SK-N-SH treated with all-trans-retinoic acid at 6 μM for 48 hours (cell line): ENCODE data around the gene FBXO8.
A peak's percentile ranks its signal among the peaks of the same experiment; 100 is the strongest.

Source experiments
- ATAC-seq: fragments of 200-7000 bp; cut with Tn5 transposase; 3 replicates; pipeline ENCODE4 v1.9.1; 2020; ENCODE audit warnings: mild to moderate bottlenecking, moderate library complexity
- ARNTL ChIP-seq: fragments of 450-650 bp; formaldehyde crosslinking; IDR thresholded peaks from 2 replicates; pipeline ENCODE4 v1.5.0; 2020; ENCODE audit warnings: low read depth, mild to moderate bottlenecking, moderate library complexity, borderline replicate concordance
- CSRNP3 ChIP-seq: fragments of 250-450 bp; sonication (Bioruptor Pico); IDR thresholded peaks from 2 replicates; pipeline ENCODE4 v1.5.1; 2021; ENCODE audit warnings: mild to moderate bottlenecking, moderate library complexity
- ISL1 ChIP-seq: fragments of 250-450 bp; sonication (Bioruptor Pico); IDR thresholded peaks from 2 replicates; pipeline ENCODE4 v2.1.2; 2022; ENCODE audit warnings: mild to moderate bottlenecking, moderate library complexity
- OSR1 ChIP-seq: fragments of 250-450 bp; sonication (Bioruptor Pico); IDR thresholded peaks from 2 replicates; pipeline ENCODE4 v1.8.0; 2022; ENCODE audit warnings: moderate library complexity, mild to moderate bottlenecking, inconsistent platforms
- PPARA ChIP-seq: fragments of 250-450 bp; sonication (Bioruptor Pico); IDR thresholded peaks from 2 replicates; pipeline ENCODE4 v1.5.0; 2020; ENCODE audit warnings: mild to moderate bottlenecking, borderline replicate concordance
- RARB ChIP-seq: fragments of 250-450 bp; sonication (Bioruptor Pico); IDR thresholded peaks from 2 replicates; pipeline ENCODE4 v1.8.0; 2021; ENCODE audit warnings: mild to moderate bottlenecking, moderate library complexity
- TCF4 ChIP-seq: fragments of 250-450 bp; sonication (Bioruptor Pico); IDR thresholded peaks from 2 replicates; pipeline ENCODE4 v1.8.0; 2021; ENCODE audit warnings: mild to moderate bottlenecking, moderate library complexity, borderline replicate concordance
- ZC3H10 ChIP-seq: fragments of 250-450 bp; sonication (Bioruptor Pico); IDR thresholded peaks from 2 replicates; pipeline ENCODE4 v1.5.1; 2021; ENCODE audit warnings: mild to moderate bottlenecking, moderate library complexity
- ZFP3 ChIP-seq: fragments of 250-450 bp; sonication (Bioruptor Pico); IDR thresholded peaks from 2 replicates; pipeline ENCODE4 v1.5.0; 2020; ENCODE audit warnings: mild to moderate bottlenecking, moderate library complexity
- ZFP30 ChIP-seq: fragments of 450-650 bp; formaldehyde crosslinking; IDR thresholded peaks from 2 replicates; pipeline ENCODE4 v1.5.0; 2022; ENCODE audit warnings: mild to moderate bottlenecking, moderate library complexity
- ZNF565 ChIP-seq: fragments of 450-650 bp; formaldehyde crosslinking; conservative IDR thresholded peaks from 2 replicates; pipeline ENCODE4 v1.5.0; 2020; ENCODE audit warnings: low read depth, mild to moderate bottlenecking, moderate library complexity
- ZNF70 ChIP-seq: fragments of 450-650 bp; formaldehyde crosslinking; IDR thresholded peaks from 2 replicates; pipeline ENCODE4 v1.5.0; 2020; ENCODE audit warnings: mild to moderate bottlenecking, moderate library complexity
- TF ChIP-seq, protein P1 (sequence below): fragments of 250-450 bp; sonication (Bioruptor Pico); IDR thresholded peaks from 2 replicates; pipeline ENCODE4 v1.8.0; 2020; ENCODE audit warnings: mild to moderate bottlenecking, moderate library complexity, borderline replicate concordance
- TF ChIP-seq, protein P2 (sequence below): fragments of 250-450 bp; sonication (Bioruptor Pico); IDR thresholded peaks from 2 replicates; pipeline ENCODE4 v1.5.0; 2020; ENCODE audit warnings: mild to moderate bottlenecking, moderate library complexity
- TF ChIP-seq, protein P3 (sequence below): fragments of 250-450 bp; sonication (Bioruptor Pico); IDR thresholded peaks from 2 replicates; pipeline ENCODE4 v1.8.0; 2021; ENCODE audit warnings: low read depth, mild to moderate bottlenecking, moderate library complexity, borderline replicate concordance

The FBXO8 gene

DNA sequence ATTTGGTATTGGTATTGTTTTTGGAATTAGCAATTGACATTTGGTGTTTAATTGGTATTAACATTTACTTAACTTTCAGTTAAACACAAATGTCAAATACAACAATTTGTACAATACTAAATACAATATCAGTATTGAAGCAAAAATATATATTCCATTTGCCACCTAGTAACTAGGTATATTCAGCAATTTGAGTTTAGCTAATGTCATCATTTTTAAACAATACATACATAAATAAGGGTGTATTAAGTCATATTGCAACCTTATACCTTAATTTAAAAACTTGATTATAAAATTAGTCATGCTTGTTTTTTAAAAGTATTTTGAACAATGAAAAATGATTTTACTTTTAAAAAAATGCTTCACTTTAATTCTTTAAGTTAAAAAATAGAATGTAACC, 53.3 kb downstream of the FBXO8 start:
- ATAC-seq, result no peak
- TF ChIP-seq, protein P1, sequence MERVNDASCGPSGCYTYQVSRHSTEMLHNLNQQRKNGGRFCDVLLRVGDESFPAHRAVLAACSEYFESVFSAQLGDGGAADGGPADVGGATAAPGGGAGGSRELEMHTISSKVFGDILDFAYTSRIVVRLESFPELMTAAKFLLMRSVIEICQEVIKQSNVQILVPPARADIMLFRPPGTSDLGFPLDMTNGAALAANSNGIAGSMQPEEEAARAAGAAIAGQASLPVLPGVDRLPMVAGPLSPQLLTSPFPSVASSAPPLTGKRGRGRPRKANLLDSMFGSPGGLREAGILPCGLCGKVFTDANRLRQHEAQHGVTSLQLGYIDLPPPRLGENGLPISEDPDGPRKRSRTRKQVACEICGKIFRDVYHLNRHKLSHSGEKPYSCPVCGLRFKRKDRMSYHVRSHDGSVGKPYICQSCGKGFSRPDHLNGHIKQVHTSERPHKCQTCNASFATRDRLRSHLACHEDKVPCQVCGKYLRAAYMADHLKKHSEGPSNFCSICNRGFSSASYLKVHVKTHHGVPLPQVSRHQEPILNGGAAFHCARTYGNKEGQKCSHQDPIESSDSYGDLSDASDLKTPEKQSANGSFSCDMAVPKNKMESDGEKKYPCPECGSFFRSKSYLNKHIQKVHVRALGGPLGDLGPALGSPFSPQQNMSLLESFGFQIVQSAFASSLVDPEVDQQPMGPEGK, result no peak
- TF ChIP-seq OSR1 (CRISPR knock-in tag) (no peak), ZFP30 (CRISPR knock-in tag) (no peak), ZFP3 (CRISPR knock-in tag) (no peak), RARB (CRISPR knock-in tag) (no peak), ARNTL (no peak), PPARA (CRISPR knock-in tag) (no peak), ZC3H10 (CRISPR knock-in tag) (no peak), CSRNP3 (no peak)
- TF ChIP-seq, protein P2, sequence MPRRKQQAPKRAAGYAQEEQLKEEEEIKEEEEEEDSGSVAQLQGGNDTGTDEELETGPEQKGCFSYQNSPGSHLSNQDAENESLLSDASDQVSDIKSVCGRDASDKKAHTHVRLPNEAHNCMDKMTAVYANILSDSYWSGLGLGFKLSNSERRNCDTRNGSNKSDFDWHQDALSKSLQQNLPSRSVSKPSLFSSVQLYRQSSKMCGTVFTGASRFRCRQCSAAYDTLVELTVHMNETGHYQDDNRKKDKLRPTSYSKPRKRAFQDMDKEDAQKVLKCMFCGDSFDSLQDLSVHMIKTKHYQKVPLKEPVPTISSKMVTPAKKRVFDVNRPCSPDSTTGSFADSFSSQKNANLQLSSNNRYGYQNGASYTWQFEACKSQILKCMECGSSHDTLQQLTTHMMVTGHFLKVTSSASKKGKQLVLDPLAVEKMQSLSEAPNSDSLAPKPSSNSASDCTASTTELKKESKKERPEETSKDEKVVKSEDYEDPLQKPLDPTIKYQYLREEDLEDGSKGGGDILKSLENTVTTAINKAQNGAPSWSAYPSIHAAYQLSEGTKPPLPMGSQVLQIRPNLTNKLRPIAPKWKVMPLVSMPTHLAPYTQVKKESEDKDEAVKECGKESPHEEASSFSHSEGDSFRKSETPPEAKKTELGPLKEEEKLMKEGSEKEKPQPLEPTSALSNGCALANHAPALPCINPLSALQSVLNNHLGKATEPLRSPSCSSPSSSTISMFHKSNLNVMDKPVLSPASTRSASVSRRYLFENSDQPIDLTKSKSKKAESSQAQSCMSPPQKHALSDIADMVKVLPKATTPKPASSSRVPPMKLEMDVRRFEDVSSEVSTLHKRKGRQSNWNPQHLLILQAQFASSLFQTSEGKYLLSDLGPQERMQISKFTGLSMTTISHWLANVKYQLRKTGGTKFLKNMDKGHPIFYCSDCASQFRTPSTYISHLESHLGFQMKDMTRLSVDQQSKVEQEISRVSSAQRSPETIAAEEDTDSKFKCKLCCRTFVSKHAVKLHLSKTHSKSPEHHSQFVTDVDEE (CRISPR knock-in tag), result no peak
- TF ChIP-seq, protein P3, sequence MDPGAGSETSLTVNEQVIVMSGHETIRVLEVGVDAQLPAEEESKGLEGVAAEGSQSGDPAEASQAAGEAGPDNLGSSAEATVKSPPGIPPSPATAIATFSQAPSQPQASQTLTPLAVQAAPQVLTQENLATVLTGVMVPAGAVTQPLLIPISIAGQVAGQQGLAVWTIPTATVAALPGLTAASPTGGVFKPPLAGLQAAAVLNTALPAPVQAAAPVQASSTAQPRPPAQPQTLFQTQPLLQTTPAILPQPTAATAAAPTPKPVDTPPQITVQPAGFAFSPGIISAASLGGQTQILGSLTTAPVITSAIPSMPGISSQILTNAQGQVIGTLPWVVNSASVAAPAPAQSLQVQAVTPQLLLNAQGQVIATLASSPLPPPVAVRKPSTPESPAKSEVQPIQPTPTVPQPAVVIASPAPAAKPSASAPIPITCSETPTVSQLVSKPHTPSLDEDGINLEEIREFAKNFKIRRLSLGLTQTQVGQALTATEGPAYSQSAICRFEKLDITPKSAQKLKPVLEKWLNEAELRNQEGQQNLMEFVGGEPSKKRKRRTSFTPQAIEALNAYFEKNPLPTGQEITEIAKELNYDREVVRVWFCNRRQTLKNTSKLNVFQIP (CRISPR knock-in tag), result no peak
- TF ChIP-seq, all 23 proteins: peak for 0

- ATAC-seq, result no peak
- TF ChIP-seq ZC3H10 (CRISPR knock-in tag) (no peak), ZNF565 (CRISPR knock-in tag) (no peak), CSRNP3 (no peak), ISL1 (CRISPR knock-in tag) (0 out of 2 replicates have a peak, but pooled peaks have one; percentile 24), ZNF70 (CRISPR knock-in tag) (no peak), RARB (CRISPR knock-in tag) (no peak)
- TF ChIP-seq, protein P2 (CRISPR knock-in tag), result no peak; the same call in 1 of the 2 replicates
Measured at GRCh38 chr4:174228988-174229387, 54.5 kb downstream of the FBXO8 start.

DNA sequence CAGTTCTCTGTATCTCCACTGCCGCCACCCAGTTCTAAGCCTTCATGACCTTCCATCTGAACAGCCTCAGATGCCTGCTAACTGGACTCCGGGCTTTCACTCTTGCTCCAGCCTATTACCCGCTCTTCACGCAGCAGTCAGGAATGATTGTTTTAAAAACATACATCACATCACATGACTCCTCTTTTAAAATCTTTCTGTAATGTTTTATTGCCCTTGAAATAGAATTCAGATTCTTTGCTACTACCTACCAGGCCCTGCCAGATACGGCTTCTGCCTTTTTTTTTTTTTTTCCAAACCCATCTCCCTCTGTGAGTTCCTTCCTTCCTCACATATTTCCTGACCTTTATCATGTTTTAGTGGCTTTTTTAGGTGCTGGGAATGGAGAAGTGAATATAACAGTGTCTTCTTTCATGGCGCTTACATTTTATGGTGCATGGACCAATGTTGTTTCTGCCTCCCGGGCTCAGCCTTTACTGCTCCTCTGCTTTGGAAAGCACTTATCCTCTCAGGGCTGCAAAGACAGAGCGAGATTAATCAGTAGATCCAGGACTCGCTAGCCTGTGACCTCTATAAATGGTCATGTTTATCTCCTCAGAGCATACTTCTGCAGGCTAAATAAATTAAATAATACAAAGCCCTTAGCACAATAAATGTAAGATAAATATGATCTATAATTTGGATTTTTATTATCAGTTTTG, 58.0 kb downstream of the FBXO8 start:
- TF ChIP-seq ZFP30 (CRISPR knock-in tag), result no peak
- peak; percentile 46 for TF ChIP-seq TCF4 (CRISPR knock-in tag)
- TF ChIP-seq ISL1 (CRISPR knock-in tag), result 0 out of 2 replicates have a peak, but pooled peaks have one; percentile 13
- ATAC-seq, result peak; percentile 34; the same call in 1 of the 3 replicates
